Measurements from ENCODE around the gene DGKQ. TPM values are rescaled to one million over a fixed set of nuclear protein-coding genes. Genes with fewer than 3 reads are reported as not detected.
A peak's percentile ranks its signal among the peaks of the same experiment; 100 is the strongest.

The DGKQ gene
- total and polyA plus RNA-seq, 10 donors = 6.3 to 26.3 (median 16.1) TPM

DNA sequence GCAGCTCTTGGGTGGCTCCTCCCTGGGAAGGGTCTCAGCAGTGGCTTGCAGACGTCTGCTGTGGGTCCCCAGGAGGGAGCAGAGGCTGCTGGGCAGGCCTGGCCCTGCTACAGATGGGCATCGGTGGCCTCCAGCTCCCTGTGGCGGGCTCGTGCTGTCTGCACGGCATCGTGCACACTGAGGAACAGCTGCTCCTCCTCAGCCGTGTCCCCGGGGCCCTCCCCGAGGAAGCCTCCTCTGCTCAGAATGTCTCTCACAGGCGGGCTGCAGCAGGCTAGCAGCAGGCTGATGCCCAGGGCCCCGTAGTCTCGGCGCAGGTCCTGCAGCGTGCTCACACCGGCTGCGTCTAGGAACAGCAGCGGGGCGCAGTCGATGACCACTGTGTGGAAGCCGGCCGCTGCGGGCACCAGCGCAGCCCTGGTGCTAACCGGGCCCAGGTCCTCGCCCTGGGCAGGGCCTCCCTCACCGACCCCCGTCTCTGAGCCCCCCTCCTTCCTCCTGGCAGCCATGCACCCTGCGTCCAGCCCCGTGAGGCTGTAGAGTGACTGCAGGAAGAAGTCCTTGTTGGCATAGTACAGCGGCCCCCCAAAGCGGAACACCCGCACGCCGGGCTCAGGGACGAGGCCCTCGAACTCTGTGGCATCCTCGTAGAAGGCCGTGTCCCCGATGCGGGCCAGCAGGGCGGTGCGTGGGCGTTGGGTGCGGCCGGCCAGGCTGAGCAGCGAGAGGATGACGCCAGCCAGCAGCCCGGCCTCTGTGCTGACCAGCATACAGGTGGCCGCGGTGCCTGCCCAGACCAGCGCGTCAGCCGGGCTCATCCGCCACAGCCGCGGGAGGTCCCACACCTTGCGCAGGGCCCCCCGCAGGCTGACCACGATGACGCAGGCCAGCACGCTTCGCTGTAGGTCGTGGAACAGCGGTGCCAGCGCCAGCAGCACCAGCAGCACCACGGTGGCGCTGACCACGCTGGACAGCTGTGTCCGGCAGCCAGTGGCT is 15.7 kb upstream of the DGKQ start:
- H3K27me3 ChIP-seq (replicated peaks in 1 of 7) = no peaks in the 10 kb centered on the region
- H3K27ac ChIP-seq = no peak overlapping the region
- peaks cover 24 to 71% (median 55%) of the 10 kb centered on the region in 6 donors for H3K4me1 ChIP-seq
- intact Hi-C loops (cut with DNase I; ENCODE audit: low total_unique reads) = loop anchor here (10.0 kb wide), 1 partner anchor 224 kb away; no protein-coding TSS in a partner anchor
- DNase-seq = no peak
- TF ChIP-seq CTCF (IDR thresholded peaks at IDR 0.05 in 8 of 11, conservative IDR thresholded peaks at IDR 0.05 in 3 of 11) = no peak
- no peak for TF ChIP-seq POLR2A (IDR thresholded peaks at IDR 0.05)
- no peak for TF ChIP-seq POLR2AphosphoS5 (IDR thresholded peaks at IDR 0.05)
- 91 to 94% (median 94%) methylated on average over 21 to 69 of the region's 69 CpGs for WGBS, 5 donors
- peaks cover 0 to 33% (median 16%) of the 10 kb centered on the region in 6 donors for H3K36me3 ChIP-seq
- no peak overlapping the region for H3K4me3 ChIP-seq
- H3K9me3 ChIP-seq = no peaks in the 10 kb centered on the region

GRCh38 chr4:987624-988513 is 14.5 kb upstream of the DGKQ start:
- WGBS, 5 donors = 78 to 86% (median 81%) methylated on average over 27 to 37 of the region's 37 CpGs
- peak overlapping the region in 7 of 8 donors; percentile 44 to 90 (median 83) for H3K27ac ChIP-seq

GRCh38 chr4:986879-987623 is 13.7 kb upstream of the DGKQ start, which contains the start of gene IDUA:
Gene IDUA, plus strand, starts transcription at chr4:987044. Its CDS starts 41 bp downstream, at chr4:987085.
- Histone ChIP-seq H3K9me3 (no peaks in the 10 kb centered on the region), H3K36me3 (peaks cover 0 to 32% (median 16%) of the 10 kb centered on the region in 6 donors), H3K27me3 (replicated peaks in 1 of 7) (no peaks in the 10 kb centered on the region), H3K4me3 (peak within 1 kb of the TSS; percentile 50 to 93 (median 84)), H3K27ac (peak within 1 kb of the TSS; percentile 44 to 90 (median 80)), H3K4me1 (peaks cover 24 to 54% (median 43%) of the 10 kb centered on the region in 6 donors)
- intact Hi-C loops (cut with DNase I; ENCODE audit: low total_unique reads) = loop anchor here (10.0 kb wide), 1 partner anchor 222 kb away; no protein-coding TSS in a partner anchor
- no peak for TF ChIP-seq POLR2A (IDR thresholded peaks at IDR 0.05)
- peak; percentile 33 to 82 (median 63) for TF ChIP-seq CTCF (IDR thresholded peaks at IDR 0.05 in 8 of 11, conservative IDR thresholded peaks at IDR 0.05 in 3 of 11)
- peak in 2 of 3 donors; percentile 81 to 87 for TF ChIP-seq POLR2AphosphoS5 (IDR thresholded peaks at IDR 0.05)
- WGBS, 5 donors = 1 to 5% (median 2%) methylated on average over 4 to 69 of the region's 69 CpGs
- DNase-seq = peak; percentile 98

More at GRCh38 chr4:987624-988513, 14.5 kb upstream of the DGKQ start:
- no peaks in the 10 kb centered on the region for H3K27me3 ChIP-seq (replicated peaks in 1 of 7)
- intact Hi-C loops (cut with DNase I; ENCODE audit: low total_unique reads) = loop anchor here (10.0 kb wide), 1 partner anchor 223 kb away; no protein-coding TSS in a partner anchor
- peaks cover 0 to 33% (median 16%) of the 10 kb centered on the region in 6 donors for H3K36me3 ChIP-seq
- H3K9me3 ChIP-seq = no peaks in the 10 kb centered on the region
- H3K4me1 ChIP-seq = peaks cover 24 to 62% (median 48%) of the 10 kb centered on the region in 6 donors
- TF ChIP-seq CTCF (IDR thresholded peaks at IDR 0.05 in 8 of 11, conservative IDR thresholded peaks at IDR 0.05 in 3 of 11) (no peak), POLR2AphosphoS5 (IDR thresholded peaks at IDR 0.05) (no peak), POLR2A (IDR thresholded peaks at IDR 0.05) (no peak)
- no peak for DNase-seq
- H3K4me3 ChIP-seq = peak overlapping the region; percentile 50 to 93 (median 84)

Data from spleen (tissue), 11 donors.